C4-2B (cell line): ENCODE data around the gene INPPL1.

Source experiments
- ZFX ChIP-seq: fragments of 450-650 bp; IDR thresholded peaks from 2 replicates; pipeline ENCODE4 v1.6.1; 2017
- TF ChIP-seq, protein P1 (sequence below): fragments of 450-650 bp; conservative IDR thresholded peaks from 2 replicates; pipeline ENCODE4 v1.5.1; 2017; ENCODE audit warnings: mild to moderate bottlenecking

GRCh38 chr11:72234514-72234830, 9.9 kb downstream of the INPPL1 start:
- TF ChIP-seq, protein P1, sequence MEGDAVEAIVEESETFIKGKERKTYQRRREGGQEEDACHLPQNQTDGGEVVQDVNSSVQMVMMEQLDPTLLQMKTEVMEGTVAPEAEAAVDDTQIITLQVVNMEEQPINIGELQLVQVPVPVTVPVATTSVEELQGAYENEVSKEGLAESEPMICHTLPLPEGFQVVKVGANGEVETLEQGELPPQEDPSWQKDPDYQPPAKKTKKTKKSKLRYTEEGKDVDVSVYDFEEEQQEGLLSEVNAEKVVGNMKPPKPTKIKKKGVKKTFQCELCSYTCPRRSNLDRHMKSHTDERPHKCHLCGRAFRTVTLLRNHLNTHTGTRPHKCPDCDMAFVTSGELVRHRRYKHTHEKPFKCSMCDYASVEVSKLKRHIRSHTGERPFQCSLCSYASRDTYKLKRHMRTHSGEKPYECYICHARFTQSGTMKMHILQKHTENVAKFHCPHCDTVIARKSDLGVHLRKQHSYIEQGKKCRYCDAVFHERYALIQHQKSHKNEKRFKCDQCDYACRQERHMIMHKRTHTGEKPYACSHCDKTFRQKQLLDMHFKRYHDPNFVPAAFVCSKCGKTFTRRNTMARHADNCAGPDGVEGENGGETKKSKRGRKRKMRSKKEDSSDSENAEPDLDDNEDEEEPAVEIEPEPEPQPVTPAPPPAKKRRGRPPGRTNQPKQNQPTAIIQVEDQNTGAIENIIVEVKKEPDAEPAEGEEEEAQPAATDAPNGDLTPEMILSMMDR: no peak
- TF ChIP-seq ZFX: no peak
